A673 (cell line): ENCODE data around the gene BCAN. TPM values are rescaled to one million over a fixed set of nuclear protein-coding genes. Genes with fewer than 3 reads are reported as not detected.

Source experiments
- BruUV-seq: library from RNA; stranded (reverse); fragments of 400-500 nt; replicated peaks from 2 replicates; lab custom pipeline; 2021; lab: Mats Ljungman, UMichigan
- CTCF ChIA-PET: fragments of 300-600 bp; sonication (Branson Sonifier 250); formaldehyde crosslinking; loops from one replicate; lab custom pipeline; 2022; ENCODE audit warnings: antibody characterized with exemption; lab: Charles Lee
- POLR2A ChIA-PET: fragments of 300-600 bp; sonication (Branson Sonifier 250); formaldehyde crosslinking; loops from one replicate; lab custom pipeline; 2022; ENCODE audit warnings: antibody characterized with exemption; ENCODE audit not compliant: low non-redundant PET; lab: Charles Lee
- DNase-seq: peaks from one replicate; pipeline ENCODE4 v3.0.0-alpha.2; 2015; ENCODE audit warnings: low spot score
- H3K27ac ChIP-seq: fragments of 200-600 bp; sonication (generic); 2 replicates; pipeline ENCODE4 v1.5.1; 2016; ENCODE audit warnings: mixed run types, low read depth, mild to moderate bottlenecking, mixed read lengths, antibody characterized with exemption, low read length; ENCODE audit not compliant: poor library complexity, severe bottlenecking
- H3K27me3 ChIP-seq: fragments of 200-600 bp; sonication (generic); replicated peaks from 2 replicates; pipeline ENCODE4 v1.6.1; 2017; ENCODE audit warnings: mixed run types, low read depth, mild to moderate bottlenecking, mixed read lengths, antibody characterized with exemption, low read length; ENCODE audit not compliant: insufficient read depth, poor library complexity
- H3K36me3 ChIP-seq: fragments of 200-600 bp; sonication (generic); 2 replicates; pipeline ENCODE4 v1.6.1; 2016; ENCODE audit warnings: mixed run types, mild to moderate bottlenecking, mixed read lengths, antibody characterized with exemption, low read length; ENCODE audit not compliant: insufficient read depth, poor library complexity, severe bottlenecking
- H3K4me1 ChIP-seq: fragments of 200-600 bp; sonication (generic); 2 replicates; pipeline ENCODE4 v1.6.1; 2017; ENCODE audit warnings: mixed run types, mild to moderate bottlenecking, mixed read lengths, antibody characterized with exemption, low read length; ENCODE audit not compliant: insufficient read depth, poor library complexity, severe bottlenecking
- H3K4me3 ChIP-seq: fragments of 200-600 bp; sonication (generic); 2 replicates; pipeline ENCODE4 v1.5.1; 2016; ENCODE audit warnings: low read depth, mixed run types, mild to moderate bottlenecking, mixed read lengths, low read length; ENCODE audit not compliant: poor library complexity, severe bottlenecking
- H3K9me3 ChIP-seq: fragments of 200-600 bp; sonication (generic); 2 replicates; pipeline ENCODE4 v1.6.1; 2016; ENCODE audit warnings: mixed run types, low read depth, mild to moderate bottlenecking, mixed read lengths, antibody characterized with exemption, low read length; ENCODE audit not compliant: poor library complexity, severe bottlenecking
- CTCF ChIP-seq: fragments of 300-800, 200-600 bp; sonication (generic); conservative IDR thresholded peaks from 2 replicates; pipeline ENCODE4 v1.5.1; 2017; ENCODE audit warnings: low read depth, mild to moderate bottlenecking, antibody characterized with exemption, low read length, moderate library complexity, mixed read lengths
- EZH2 ChIP-seq: fragments of 200-600 bp; sonication (generic); IDR thresholded peaks from 2 replicates; pipeline ENCODE4 v1.6.1; 2017; ENCODE audit warnings: borderline replicate concordance, low read depth, mild to moderate bottlenecking, mixed read lengths, antibody characterized with exemption, low read length; ENCODE audit not compliant: poor library complexity, severe bottlenecking
- intact Hi-C: fragments of 100-400 bp; cut with micrococcal nuclease; formaldehyde crosslinking; loops from one replicate; pipeline ENCODE4 v1.10.0; 2022; ENCODE audit not compliant: unreplicated experiment
- total RNA-seq: library from RNA; stranded (reverse); gene quantifications from 2 replicates; pipeline ENCODE4 v1.2.3, GENCODE V29; 2021

Gene BCAN
- total RNA-seq, 1 experiment from 2014 or later = not detected

- Histone ChIP-seq H3K27me3 (peaks cover 12% of the 10 kb centered on the region), H3K4me3 (no peak overlapping the region), H3K9me3 (no peaks in the 10 kb centered on the region), H3K4me1 (no peaks in the 10 kb centered on the region), H3K27ac (no peak overlapping the region), H3K36me3 (no peaks in the 10 kb centered on the region)
- no peak for TF ChIP-seq CTCF
- TF ChIP-seq EZH2 = no peak
- CTCF ChIA-PET = no interaction called here
- no peak for DNase-seq
- no TSS peak for BruUV-seq
- intact Hi-C loops = no loop called here
- POLR2A ChIA-PET = no interaction called here
Observed at GRCh38 chr1:156669794-156670193, 27.9 kb downstream of the BCAN start.

GRCh38 chr1:156670359-156670758 lies 28.4 kb downstream of the BCAN start:
- no peaks in the 10 kb centered on the region for H3K36me3 ChIP-seq
- no TSS peak for BruUV-seq
- H3K4me3 ChIP-seq = no peak overlapping the region
- H3K27ac ChIP-seq = no peak overlapping the region
- DNase-seq = no peak
- no peaks in the 10 kb centered on the region for H3K4me1 ChIP-seq
- POLR2A ChIA-PET = no interaction called here
- H3K9me3 ChIP-seq = no peaks in the 10 kb centered on the region
- CTCF ChIA-PET = no interaction called here
- TF ChIP-seq CTCF (no peak), EZH2 (no peak)
- peaks cover 12% of the 10 kb centered on the region for H3K27me3 ChIP-seq
- intact Hi-C loops = no loop called here

GRCh38 chr1:156670791-156671190 lies 28.9 kb downstream of the BCAN start:
- no peaks in the 10 kb centered on the region for H3K4me1 ChIP-seq
- intact Hi-C loops = no loop called here
- TF ChIP-seq EZH2 (no peak), CTCF (no peak)
- DNase-seq = no peak
- POLR2A ChIA-PET = no interaction called here
- CTCF ChIA-PET = no interaction called here
- no peaks in the 10 kb centered on the region for H3K9me3 ChIP-seq
- H3K36me3 ChIP-seq = no peaks in the 10 kb centered on the region
- no peak overlapping the region for H3K4me3 ChIP-seq
- peaks cover 13% of the 10 kb centered on the region for H3K27me3 ChIP-seq
- no TSS peak for BruUV-seq
- H3K27ac ChIP-seq = no peak overlapping the region
